ENCODE measurements around the gene SEC22B. TPM values are rescaled to one million over a fixed set of nuclear protein-coding genes. Genes with fewer than 3 reads are reported as not detected.

Gene SEC22B
- 31.3 and 34.2 TPM in 2 replicates for total RNA-seq

DNA sequence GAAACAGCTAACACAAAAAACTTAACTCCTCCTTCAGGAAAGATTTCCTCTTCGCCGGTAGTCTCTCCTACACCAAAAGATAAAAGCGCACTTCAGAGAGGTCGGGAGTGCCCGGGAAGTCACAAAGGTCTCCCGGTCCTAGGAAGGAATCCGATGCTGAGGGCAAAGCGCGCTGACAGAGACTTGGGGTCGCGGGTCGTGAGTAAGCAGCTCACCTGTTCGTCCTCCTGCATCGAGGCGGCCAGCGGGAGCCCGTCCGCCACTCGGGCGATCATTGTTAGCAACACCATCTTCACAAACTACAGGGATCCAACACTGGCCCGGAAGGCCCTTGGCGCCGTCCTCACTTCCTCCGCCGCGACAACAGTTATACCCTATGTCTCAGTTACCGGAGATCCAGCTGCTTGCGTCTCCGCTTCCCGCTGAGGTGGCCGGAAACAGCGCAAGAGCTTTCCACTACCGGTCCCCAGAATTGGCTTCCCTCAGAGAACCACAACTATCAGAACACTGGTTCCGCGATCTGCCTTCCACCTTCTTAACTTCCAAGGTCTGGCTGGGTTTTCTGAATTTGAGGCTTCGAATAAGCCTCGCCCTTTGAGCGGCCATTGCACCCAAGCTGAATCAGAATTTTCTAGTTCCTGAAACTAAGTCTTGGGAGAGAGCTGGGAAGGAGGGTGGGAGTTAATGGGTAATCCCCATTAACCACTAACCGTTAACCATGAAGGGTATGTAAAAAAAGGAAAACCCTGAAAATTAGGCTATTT is at the start of gene SEC22B:
Gene SEC22B (minus strand): TSS at position 429 of the 764 bp plus-strand sequence. CDS start 139 bp downstream, at position 290.

Small RNA genes within 50 kb of the gene (small RNA-seq; reads per million reads assigned to genes)
- not detected for gene RNU6-465P

Other genes starting within 250 kb of the SEC22B start
- gene NOTCH2, start 106.9 kb downstream of the SEC22B start, total RNA-seq, result 103 and 110 TPM in 2 replicates
- 7.0 and 9.8 TPM in 2 replicates for gene NBPF8, start 238.5 kb upstream of the SEC22B start, total RNA-seq